Measurements from ENCODE around the gene MAP3K19. TPM values are rescaled to one million over a fixed set of nuclear protein-coding genes. Genes with fewer than 3 reads are reported as not detected.
A peak's percentile ranks its signal among the peaks of the same experiment; 100 is the strongest.
"Not testable (repeated sequence)": the region's sequence is repeated elsewhere in the genome, so short reads cannot be mapped to it uniquely, and the experiment has no call there.

The MAP3K19 gene
- total RNA-seq, result not detected

DNA sequence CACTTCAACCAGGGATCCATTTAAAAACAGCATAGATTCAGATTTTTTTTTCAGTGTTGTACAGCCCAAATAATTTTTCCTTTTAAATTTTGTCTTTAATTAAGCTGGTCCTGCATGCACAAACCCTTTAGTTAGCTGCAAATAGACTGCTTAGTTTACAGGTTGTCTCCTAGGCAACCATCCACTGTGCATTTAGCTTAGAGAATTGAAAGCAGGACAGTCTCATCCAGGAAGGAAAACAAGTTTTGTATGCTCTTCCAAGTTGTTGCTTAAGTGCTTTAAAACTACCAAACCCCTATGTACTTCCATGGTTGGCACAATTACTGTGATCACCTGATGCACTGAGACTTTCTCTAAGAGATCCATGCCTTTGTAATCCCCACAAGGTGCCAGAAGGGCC is at the start of gene MAP3K19:
TSS of gene MAP3K19 (minus strand) at position 148 of the 400 bp plus-strand sequence. CDS start 22,800 bp downstream, outside the sequence.
- no peak for DNase-seq (ENCODE audit: low spot score)

GRCh38 chr2:135096665-135097446 is 49.6 kb upstream of the MAP3K19 start:
- DNase-seq (ENCODE audit: low spot score), result no peak

- no peak for DNase-seq (ENCODE audit: low spot score)
Observed at GRCh38 chr2:135095591-135095990, 48.3 kb upstream of the MAP3K19 start.

DNA sequence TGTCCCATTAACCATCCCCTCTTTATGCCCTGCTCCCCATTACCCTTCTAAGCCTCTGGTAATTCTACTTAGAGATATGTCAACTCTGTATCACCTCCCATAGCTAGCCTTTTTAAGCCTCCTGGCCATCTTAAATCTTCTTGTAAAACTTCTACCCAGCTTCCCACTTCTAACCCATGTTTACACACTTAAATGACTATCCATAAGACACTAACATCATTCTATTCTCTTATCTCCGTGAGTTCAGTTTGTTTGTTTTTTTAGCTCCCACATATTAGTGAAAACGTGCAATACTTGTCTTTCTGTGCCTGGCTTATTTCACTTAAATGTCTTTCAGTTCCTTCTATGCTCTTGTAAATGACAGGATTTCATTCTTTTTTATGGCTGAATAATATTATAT is 47.3 kb upstream of the MAP3K19 start:
- DNase-seq (ENCODE audit: low spot score), result no peak

DNA sequence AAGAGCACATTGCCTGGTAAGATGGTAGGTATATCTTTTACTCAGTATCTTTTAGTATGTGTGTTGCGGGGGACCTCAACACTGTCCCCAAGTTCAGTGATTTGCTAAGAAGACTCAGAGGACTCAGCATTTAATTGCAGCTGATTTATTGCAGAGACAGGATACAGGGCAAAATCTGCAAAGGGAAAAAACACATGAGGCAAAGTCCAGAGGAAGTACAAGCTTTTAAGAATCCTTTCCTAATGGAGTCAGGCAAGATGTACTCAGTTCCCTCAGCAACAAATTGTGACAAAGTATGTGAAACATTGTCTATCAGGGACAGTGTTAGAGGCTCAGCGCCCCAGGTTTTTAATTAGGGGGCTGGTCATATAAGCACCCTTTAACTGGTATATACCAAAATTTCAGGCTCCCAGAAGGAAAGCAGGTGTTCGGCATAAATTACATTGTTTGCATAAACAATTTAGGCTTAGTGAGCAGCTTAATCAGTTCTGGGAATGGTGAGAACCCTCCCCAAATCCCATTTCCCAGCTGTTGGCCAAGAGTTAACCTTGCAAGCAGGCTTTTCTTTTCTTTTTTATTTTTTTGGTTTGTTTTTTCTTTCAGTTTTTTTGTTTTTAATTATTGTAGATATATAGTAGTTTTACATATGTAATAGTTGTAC is 46.6 kb upstream of the MAP3K19 start:
- DNase-seq (ENCODE audit: low spot score), result no peak

DNA sequence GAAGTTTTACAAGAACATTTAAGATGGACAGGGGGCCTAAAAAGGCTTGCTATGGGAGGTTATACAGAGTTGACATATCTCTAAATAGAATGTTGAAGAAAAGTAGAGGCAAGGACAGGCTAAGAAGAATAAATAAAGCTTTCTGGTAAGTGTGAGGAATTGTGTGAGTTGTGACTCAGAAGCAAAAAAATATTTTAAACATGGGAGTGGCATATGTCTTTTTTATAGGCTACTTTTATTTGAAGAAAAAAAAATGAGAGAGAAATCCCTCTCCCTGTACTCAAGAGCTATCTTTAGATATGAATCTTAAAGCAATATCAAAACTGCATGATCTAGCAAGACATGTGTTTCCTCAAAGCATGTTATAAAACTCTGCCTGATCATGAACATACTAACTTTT is 45.9 kb upstream of the MAP3K19 start:
- DNase-seq (ENCODE audit: low spot score), result no peak

GRCh38 chr2:135091681-135092080 is 44.4 kb upstream of the MAP3K19 start:
- DNase-seq (ENCODE audit: low spot score), result no peak

DNA sequence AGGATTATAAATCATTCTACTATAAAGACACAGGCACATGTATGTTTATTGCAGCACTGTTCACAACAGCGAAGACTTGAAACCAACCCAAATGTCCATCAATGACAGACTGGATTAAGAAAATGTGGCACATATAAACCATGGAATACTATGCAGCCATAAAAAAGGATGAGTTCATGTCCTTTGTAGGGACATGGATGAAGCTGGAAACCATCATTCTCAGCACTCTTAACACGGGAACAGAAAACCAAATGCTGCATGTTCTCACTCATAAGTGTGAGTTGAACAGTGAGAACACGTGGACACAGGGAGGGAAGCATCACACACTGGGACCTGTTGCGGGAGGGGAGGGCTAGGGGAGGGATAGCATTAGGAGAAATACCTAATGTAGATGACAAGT is 42.4 kb upstream of the MAP3K19 start:
- not testable (repeated sequence) for DNase-seq (ENCODE audit: low spot score)

- no peak for DNase-seq (ENCODE audit: low spot score)
Observed at GRCh38 chr2:135086222-135086621, 39.0 kb upstream of the MAP3K19 start.

- no peak for DNase-seq (ENCODE audit: low spot score)
Observed at GRCh38 chr2:135078417-135078816, 31.2 kb upstream of the MAP3K19 start.

DNA sequence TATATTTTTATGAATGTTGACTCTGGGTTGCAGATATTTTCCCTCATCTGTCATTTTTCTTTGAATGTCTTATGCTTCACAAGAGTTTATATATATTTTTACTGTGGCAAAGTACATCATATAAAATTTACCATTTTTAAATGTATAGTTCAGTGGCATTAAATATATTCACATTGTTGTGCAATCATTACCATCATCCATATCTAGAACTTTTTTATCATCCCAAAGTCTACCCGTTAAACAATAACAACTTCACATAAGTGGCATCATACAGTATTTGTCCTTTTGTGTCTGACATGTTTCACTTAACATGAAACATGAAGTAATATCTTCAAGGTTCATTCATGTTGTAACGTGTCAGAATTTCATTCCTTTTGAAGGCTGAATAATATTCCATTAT is 29.3 kb upstream of the MAP3K19 start:
- no peak for DNase-seq (ENCODE audit: low spot score)

GRCh38 chr2:135074216-135074615 is 27.0 kb upstream of the MAP3K19 start:
- DNase-seq (ENCODE audit: low spot score), result no peak

DNA sequence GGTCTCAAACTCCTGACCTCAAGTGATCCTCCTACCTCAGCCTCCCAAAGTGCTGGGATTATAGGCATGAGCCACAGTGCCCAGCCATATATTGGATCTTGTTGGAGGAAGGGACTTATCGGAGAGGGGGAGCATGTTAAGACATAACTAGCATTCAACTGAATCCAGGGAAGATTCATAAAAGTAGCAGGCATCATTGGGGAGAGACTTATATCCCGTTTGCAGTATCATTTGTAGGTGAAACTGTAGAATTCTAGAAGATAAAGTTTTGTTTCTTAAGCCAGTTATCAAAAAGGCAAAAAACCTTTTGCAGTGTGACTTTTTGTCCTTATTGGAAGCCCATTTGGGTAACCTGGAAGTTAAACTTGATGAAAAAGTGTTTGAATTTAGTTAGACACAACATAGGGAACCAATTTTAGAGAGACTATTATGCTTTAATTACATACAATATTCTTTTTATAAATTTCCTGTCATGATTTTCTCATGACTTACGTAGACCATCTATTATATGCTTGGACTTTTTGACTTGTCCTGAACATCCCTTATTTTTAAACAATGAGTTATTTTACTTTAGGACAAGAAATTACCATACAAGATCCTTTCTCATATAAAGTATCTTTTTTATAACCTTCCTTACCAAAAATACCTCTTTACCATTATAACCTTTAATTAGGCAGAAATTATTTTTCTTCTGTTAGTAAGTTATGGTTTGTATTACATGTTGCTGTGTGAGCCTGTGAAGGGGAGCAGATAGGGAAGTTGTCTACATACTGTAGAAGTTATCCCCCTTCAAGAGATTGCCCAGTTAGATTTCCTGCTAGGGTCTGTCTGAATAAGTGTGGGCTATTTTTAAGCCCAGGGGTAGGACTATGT is 25.1 kb upstream of the MAP3K19 start:
- DNase-seq (ENCODE audit: low spot score), result no peak

DNA sequence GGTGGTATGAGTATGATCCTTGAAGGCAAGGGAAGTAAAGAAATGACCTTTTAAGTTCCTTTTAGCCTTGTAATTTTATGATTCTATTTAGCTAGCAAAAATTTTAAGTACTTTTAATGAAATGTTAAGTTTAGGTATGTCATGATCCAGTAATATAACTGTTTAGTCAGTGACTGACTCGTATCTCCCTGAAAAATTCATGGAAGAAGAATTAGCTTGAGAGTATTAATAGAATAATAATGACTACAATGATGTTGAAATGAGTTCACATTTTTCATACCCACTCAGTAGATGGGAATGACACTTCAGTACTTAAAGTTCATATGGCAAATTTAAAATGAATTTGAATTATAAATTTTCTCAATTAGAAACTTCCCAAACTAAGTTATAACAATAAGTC is 19.5 kb upstream of the MAP3K19 start:
- no peak for DNase-seq (ENCODE audit: low spot score)

DNA sequence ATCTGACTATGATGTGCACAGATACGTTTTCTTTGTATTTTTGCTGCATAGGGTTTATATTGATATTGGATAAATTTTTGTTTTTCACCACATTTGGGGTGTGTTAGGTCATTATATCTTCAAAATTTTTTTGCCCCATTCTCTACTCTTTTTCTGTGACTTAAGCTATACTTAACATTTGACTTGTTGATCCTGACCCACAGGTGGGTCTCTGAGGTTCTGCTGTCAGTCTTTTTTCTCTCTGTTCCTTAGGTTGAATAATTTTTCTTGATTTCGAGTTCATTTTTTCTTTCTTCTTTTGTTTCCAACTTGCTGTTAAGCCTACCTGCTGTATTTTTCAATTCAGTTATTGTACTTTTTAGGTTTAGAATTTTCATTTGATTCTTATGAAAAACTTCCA is 16.9 kb upstream of the MAP3K19 start:
- DNase-seq (ENCODE audit: low spot score), result no peak

DNA sequence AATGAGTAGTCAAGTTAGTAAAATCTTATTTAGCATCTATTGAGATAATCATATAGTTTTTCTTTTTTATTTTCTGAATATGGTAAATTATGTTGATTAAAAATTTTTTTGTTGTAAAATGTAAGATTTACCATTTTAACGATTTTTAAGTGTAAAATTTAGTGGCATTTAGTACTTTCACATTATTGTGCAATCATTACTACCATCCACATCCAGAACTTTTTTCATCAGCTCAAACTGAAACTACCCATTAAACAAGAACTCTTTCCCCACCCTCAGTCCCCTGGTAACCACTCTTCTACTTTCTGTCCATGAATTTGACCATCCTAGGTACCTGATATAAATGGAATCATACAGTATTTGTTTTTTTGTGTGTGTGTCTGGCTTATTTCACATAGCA is 16.0 kb upstream of the MAP3K19 start:
- no peak for DNase-seq (ENCODE audit: low spot score)

- DNase-seq (ENCODE audit: low spot score), result no peak
Observed at GRCh38 chr2:135059577-135059976, 12.3 kb upstream of the MAP3K19 start.

DNA sequence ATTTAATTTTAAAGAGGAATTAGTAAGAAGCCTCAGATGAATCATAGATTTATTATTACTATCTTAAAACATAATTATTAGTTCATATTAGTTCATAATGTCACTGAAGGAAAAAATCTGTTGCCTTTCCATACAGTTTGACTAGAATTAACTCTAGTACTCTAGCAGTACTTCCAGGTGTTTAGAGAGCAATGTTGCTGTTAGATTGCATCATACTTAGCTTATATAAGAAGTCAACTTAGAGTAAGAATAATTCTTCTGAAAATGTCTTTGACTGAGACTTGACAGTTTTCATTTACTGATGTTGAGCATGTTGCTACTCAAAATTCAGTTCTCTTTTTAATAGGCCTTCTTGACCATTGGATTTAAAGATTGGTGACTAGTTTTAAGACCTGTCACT is 9.5 kb upstream of the MAP3K19 start:
- DNase-seq (ENCODE audit: low spot score), result no peak

DNA sequence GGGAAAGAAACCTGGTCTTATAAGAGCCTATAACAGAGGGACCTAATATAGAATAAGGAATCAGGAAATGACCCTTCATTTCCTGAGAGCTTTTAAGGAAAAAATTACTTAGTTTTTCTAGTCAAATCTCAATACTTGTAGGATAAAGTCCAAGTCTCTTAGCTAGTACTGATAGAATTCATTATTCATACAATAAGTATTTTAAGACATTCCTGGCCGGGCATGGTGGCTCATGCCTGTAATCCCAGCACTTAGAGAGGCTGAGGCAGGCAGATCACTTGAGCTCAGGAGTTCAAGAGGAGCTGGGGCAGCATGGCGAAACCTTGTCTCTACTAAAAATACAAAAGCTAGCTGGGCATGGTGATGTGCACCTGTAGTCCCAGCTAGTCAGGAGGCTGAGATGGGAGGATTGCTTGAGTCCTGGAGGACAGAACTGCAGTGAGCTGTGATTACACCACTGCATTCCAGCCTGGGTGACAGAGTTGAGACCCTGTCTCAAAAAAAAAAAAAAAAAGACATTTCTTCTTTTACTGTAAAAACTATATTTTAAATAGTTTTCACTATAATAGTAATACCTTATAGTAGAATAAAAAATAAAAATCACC is 8.0 kb upstream of the MAP3K19 start:
- DNase-seq (ENCODE audit: low spot score), result no peak

DNA sequence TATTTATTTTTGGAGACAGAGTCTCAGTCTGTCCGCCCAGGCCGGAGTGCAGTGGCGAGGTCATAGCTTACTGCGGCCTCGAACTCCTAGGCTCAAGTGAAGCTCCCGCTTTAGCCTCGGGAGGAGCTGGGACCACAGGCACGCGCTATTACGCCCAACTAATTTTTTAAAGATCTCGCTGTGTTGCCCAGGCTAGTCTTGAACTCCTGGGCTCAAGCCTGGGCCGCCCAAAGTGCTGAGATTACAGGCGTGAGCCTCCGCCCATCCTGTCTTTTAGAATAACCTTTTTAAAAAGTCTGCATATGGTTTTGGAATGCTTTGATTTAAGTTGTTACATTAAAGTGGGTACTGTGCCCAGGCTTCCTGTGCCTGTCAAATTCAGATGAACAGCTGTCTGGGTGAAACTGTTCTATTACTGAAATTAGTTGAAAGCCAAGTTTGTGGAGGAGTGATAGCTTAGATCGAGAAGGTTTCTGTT is 5.8 kb upstream of the MAP3K19 start:
- DNase-seq (ENCODE audit: low spot score), result no peak

GRCh38 chr2:135052042-135052876 is 5.0 kb upstream of the MAP3K19 start, which contains the start of gene RAB3GAP1:
Gene RAB3GAP1, plus strand, starts transcription at chr2:135052292. Its CDS starts 16 bp downstream, at chr2:135052308.
- peak; percentile 82 for DNase-seq (ENCODE audit: low spot score)
